BLaER1 (cell line): ENCODE measurements around the gene MDM4.

Source experiments
- H3K27ac ChIP-seq: shearing (Covaris generic); formaldehyde crosslinking; 2 replicates; pipeline ENCODE4 v1.8.1; 2022
- H3K27me3 ChIP-seq: shearing (Covaris generic); formaldehyde crosslinking; 2 replicates; pipeline ENCODE4 v1.8.1; 2022
- H3K36me3 ChIP-seq: shearing (Covaris generic); formaldehyde crosslinking; 2 replicates; pipeline ENCODE4 v1.8.1; 2022
- H3K4me1 ChIP-seq: shearing (Covaris generic); formaldehyde crosslinking; 2 replicates; pipeline ENCODE4 v1.8.1; 2022
- H3K4me2 ChIP-seq: shearing (Covaris generic); formaldehyde crosslinking; 2 replicates; pipeline ENCODE4 v1.8.1; 2022
- H3K4me3 ChIP-seq: shearing (Covaris generic); formaldehyde crosslinking; 2 replicates; pipeline ENCODE4 v1.8.1; 2022
- H3K9ac ChIP-seq: shearing (Covaris generic); formaldehyde crosslinking; 2 replicates; pipeline ENCODE4 v1.8.1; 2022
- H3K9me3 ChIP-seq: shearing (Covaris generic); formaldehyde crosslinking; 2 replicates; pipeline ENCODE4 v1.8.1; 2022
- H4K20me1 ChIP-seq: shearing (Covaris generic); formaldehyde crosslinking; 2 replicates; pipeline ENCODE4 v1.8.1; 2022
- Cebpa-rat ChIP-seq: shearing (Covaris generic); IDR thresholded peaks from 2 replicates; pipeline ENCODE4 v1.8.1; 2022

MDM4 gene

GRCh38 chr1:204600203-204600602, 84.0 kb downstream of the MDM4 start:
- H3K9me3 ChIP-seq, result no peaks in the 10 kb centered on the region

GRCh38 chr1:204600968-204601367, 84.8 kb downstream of the MDM4 start:
- H4K20me1 ChIP-seq, result no peaks in the 10 kb centered on the region
- H3K9me3 ChIP-seq, result no peaks in the 10 kb centered on the region
- H3K4me2 ChIP-seq, result no peak overlapping the region
- no peaks in the 10 kb centered on the region for H3K36me3 ChIP-seq
- H3K27me3 ChIP-seq, result no peaks in the 10 kb centered on the region
- no peak overlapping the region for H3K27ac ChIP-seq
- no peak overlapping the region for H3K9ac ChIP-seq
- no peak for TF ChIP-seq Cebpa-rat
- no peak overlapping the region for H3K4me3 ChIP-seq
- no peaks in the 10 kb centered on the region; the same call in 1 of the 2 replicates for H3K4me1 ChIP-seq

More at GRCh38 chr1:204600203-204600602, 84.0 kb downstream of the MDM4 start:
- H3K4me2 ChIP-seq, result no peak overlapping the region
- H4K20me1 ChIP-seq, result no peaks in the 10 kb centered on the region
- H3K4me1 ChIP-seq, result no peaks in the 10 kb centered on the region; the same call in 1 of the 2 replicates
- no peak for TF ChIP-seq Cebpa-rat
- H3K27ac ChIP-seq, result no peak overlapping the region
- no peaks in the 10 kb centered on the region for H3K36me3 ChIP-seq
- H3K9ac ChIP-seq, result no peak overlapping the region
- no peaks in the 10 kb centered on the region for H3K27me3 ChIP-seq
- H3K4me3 ChIP-seq, result no peak overlapping the region

- TF ChIP-seq Cebpa-rat, result no peak
- H3K4me1 ChIP-seq, result no peaks in the 10 kb centered on the region; the same call in 1 of the 2 replicates
- no peak overlapping the region for H3K27ac ChIP-seq
- no peaks in the 10 kb centered on the region for H3K9me3 ChIP-seq
- no peak overlapping the region for H3K4me3 ChIP-seq
- no peaks in the 10 kb centered on the region for H4K20me1 ChIP-seq
- no peaks in the 10 kb centered on the region for H3K36me3 ChIP-seq
- H3K4me2 ChIP-seq, result no peak overlapping the region
- H3K27me3 ChIP-seq, result no peaks in the 10 kb centered on the region
- H3K9ac ChIP-seq, result no peak overlapping the region
These were observed 85.9 kb downstream of the MDM4 start for GRCh38 chr1:204602111-204602579.

GRCh38 chr1:204602871-204603542, 86.8 kb downstream of the MDM4 start:
- Histone ChIP-seq H3K9me3 (no peaks in the 10 kb centered on the region), H3K27me3 (no peaks in the 10 kb centered on the region), H3K4me3 (no peak overlapping the region), H3K9ac (no peak overlapping the region), H3K36me3 (no peaks in the 10 kb centered on the region), H3K4me1 (no peaks in the 10 kb centered on the region; the same call in 1 of the 2 replicates), H3K4me2 (no peak overlapping the region), H4K20me1 (no peaks in the 10 kb centered on the region), H3K27ac (no peak overlapping the region)
- no peak for TF ChIP-seq Cebpa-rat

GRCh38 chr1:204605791-204606190, 89.6 kb downstream of the MDM4 start:
- Histone ChIP-seq H3K27me3 (no peaks in the 10 kb centered on the region), H3K9me3 (no peaks in the 10 kb centered on the region), H4K20me1 (no peaks in the 10 kb centered on the region), H3K4me3 (no peak overlapping the region), H3K4me1 (no peaks in the 10 kb centered on the region), H3K9ac (no peak overlapping the region), H3K27ac (no peak overlapping the region), H3K36me3 (no peaks in the 10 kb centered on the region), H3K4me2 (no peak overlapping the region)
- no peak for TF ChIP-seq Cebpa-rat
